Liver (tissue), 3 donors: Measurements from ENCODE around the gene LDLRAD4.

Source experiments
- JUND ChIP-seq, 2 donors: IDR thresholded peaks; 2 replicates each; pipeline ENCODE4 v1.6.1; 2016; ENCODE audit warnings: antibody characterized with exemption in 2 of 2
- TF ChIP-seq, protein P1 (sequence below): fragments of 150-350 bp; IDR thresholded peaks from 2 replicates; pipeline ENCODE4 v1.5.1; 2017; ENCODE audit warnings: improper control_type of control experiment, low read depth, low read length; ENCODE audit not compliant: missing input control
- donor health status: healthy.
- donor health status: healthy.

- TF ChIP-seq, protein P1, sequence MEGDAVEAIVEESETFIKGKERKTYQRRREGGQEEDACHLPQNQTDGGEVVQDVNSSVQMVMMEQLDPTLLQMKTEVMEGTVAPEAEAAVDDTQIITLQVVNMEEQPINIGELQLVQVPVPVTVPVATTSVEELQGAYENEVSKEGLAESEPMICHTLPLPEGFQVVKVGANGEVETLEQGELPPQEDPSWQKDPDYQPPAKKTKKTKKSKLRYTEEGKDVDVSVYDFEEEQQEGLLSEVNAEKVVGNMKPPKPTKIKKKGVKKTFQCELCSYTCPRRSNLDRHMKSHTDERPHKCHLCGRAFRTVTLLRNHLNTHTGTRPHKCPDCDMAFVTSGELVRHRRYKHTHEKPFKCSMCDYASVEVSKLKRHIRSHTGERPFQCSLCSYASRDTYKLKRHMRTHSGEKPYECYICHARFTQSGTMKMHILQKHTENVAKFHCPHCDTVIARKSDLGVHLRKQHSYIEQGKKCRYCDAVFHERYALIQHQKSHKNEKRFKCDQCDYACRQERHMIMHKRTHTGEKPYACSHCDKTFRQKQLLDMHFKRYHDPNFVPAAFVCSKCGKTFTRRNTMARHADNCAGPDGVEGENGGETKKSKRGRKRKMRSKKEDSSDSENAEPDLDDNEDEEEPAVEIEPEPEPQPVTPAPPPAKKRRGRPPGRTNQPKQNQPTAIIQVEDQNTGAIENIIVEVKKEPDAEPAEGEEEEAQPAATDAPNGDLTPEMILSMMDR: no peak
- no peak for TF ChIP-seq JUND (IDR thresholded peaks at IDR 0.05)
Measured at GRCh38 chr18:13660510-13660909, 441.9 kb downstream of the LDLRAD4 start.
